ENCODE measurements around the gene DUSP1.

The DUSP1 gene

DNA sequence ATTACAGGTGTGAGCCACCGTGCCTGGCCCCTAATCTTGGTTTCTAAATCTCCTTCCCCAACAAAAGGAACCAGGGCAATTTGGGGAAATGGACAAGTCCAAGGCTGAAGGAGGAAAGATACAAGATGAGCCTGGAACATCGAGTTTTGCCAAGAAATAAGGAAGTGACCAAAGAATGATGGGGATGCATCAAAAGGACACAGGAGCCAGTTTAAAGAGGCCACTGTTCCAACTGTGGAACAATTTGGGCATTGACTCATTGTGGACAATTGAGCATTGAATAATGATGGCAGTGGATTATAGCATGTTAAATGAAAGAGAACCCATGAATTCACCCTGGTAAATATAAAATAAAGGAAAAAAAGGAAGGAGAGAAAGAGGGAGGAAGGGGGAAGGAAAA is 47.5 kb downstream of the DUSP1 start:
- DNase-seq: no peak

DNA sequence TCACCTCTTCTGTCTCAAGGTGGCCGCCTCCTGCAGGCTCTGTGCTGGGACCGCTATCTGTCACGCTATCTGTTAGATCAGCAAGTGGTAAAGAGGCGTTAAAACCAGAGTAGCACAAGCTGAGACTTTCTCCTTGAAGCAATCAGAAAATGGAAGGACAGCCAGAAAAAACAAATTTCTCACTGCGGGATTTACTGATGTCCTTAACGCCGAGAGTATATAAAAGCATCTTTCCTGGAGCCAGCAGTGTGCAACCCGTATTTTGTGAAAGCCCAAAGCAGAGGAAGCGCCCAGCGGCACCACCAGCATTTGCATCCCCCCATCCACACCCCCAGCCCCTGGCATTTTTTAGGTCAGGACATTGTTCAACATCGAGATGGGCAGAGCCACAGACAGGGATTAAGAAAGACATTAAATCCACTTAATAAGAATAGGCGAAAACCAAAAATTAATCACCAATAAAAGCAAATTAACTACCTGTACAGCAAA is 48.6 kb downstream of the DUSP1 start:
- peak in 1 of 5 donors; percentile 18 for DNase-seq

DNA sequence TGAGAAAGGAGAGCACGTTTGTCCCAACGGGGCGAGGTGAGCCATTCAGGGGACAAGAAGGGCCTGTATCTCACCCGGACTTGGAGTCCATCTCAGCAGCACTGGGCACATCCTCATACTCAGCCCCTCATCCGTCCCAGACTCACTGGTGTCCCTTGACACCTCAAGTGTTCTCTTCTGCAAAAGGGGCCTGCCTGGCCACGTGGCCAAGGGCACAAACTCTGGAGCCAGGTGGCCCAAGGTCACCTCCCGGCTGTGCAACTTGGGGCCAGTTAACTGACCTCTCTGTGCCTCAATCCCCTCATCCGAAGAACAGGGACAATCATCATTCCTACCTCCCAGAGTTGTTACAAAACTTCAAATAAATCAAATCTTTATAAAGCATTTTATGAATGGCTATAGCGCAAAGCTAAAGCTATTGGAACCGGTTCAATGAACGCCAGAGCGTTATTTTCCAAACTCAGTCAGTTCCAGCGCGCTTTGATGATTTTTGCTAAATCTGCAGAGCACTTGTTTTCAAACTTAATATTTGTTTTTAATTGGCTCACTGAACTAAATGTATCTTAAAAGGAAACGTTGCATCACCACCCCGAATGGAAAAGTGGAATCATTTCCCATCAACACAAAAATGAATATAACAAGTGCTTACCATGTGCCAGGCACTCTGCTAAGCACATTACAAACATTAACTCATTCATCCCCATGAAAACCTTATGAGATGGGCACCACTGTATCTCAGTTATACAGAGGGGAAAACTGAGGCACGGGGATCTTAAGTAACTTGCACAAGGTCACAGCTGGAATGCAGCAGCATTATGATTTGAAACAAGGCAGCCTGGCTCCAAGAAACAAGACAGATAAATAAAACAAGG is 49.3 kb downstream of the DUSP1 start:
- DNase-seq: no peak

DNA sequence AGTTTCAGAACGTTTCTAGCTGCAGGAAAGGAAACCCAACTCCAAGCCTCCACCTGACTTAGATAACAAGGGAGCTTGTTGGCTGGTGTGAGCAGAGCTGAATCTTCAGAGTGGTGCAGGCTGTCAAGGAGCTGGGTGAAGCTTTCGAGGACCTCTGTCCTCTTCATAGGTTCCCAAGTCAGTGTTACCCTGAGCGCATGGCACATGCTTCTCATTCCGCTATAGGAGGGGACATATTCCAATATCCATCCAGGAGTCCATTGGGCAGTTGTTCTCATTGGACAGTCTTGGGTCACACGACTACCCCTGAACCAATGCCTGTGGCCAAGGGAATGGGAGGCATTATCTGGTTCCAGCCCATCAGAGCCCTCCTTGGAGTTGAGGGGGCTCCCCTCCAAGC is 50.3 kb downstream of the DUSP1 start:
- DNase-seq: no peak

DNA sequence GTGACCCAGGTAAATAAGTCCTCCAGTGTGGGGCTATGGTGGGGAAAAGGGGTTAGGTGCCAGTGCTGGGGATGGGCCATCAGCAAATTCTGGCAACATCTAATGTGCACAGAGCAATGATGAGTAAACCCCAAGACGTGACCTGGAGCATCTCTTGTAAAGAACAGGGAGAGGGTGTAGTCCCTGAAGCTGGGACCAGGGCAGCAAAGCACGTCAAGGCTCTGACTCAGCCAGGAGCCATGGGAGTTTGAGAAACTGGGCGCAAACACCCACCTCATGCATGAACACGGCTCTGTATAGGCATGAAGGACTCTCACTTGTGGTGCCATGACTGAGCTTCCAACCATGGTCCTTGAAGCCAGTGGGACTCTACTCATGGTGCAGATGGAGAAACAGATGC is 51.8 kb downstream of the DUSP1 start:
- no peak for DNase-seq

DNA sequence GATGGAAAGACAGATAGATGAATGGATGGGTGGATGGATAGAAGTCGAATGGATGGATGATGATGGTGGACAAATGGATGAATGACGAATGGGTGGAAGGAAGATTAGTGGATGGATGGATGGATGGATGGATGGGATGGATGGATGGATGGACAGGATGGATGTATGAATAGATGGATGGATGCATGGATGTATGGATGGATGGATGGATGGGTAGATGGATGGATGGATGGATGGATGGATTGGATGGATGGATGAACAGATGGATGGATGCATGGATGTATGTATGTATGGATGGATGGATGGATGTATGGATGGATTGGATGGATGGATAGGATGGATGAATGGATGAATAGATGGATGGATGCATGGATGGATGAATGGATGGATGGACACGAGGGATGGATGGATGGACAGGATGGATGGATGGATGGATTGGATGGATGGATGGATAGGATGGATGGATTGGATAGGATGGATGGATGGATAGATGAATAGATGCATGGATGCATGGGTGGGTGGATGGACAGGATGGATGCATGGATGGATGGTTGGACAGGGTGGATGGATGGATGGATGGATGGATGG is 52.4 kb downstream of the DUSP1 start:
- DNase-seq: no peak
